ENCODE measurements around the gene FHOD1. TPM values are rescaled to one million over a fixed set of nuclear protein-coding genes. Genes with fewer than 3 reads are reported as not detected.

FHOD1 gene
- total and polyA plus RNA-seq, 10 of the 15 experiments (the other 5 are each of a cell fraction or from before 2014, with no cell fraction given), result 8.9 to 65.7 (median 18.1) TPM

DNA sequence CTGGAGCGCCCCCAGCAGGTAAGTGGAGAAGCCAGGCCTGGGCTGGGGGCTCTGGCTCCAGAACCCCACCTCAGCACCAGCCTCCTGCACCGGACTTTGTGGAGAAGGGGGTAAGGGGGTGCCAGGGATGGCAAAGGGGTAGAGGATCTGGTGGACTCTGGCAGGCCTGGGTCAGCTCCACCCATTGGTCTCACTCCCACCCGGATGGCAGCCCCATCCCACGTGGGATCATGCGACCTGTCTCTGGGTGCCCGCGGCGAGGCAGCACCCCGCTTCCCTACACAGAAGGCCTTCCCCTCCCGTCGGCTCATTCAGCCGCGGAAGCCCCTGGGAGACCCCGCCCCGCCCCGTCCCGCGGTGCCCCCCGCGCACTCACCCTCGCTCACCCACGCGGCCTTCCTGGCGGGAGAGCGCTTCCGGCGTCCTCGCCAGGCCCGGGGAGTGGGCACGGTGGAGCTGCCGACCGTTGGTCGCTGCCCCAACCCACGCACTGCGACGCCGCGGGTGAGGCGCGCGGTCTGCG, 31.6 kb upstream of the FHOD1 start (continued):
- TF ChIP-seq HCFC1 (IDR thresholded peaks at IDR 0.05; ENCODE audit: low read length) (no peak), SREBF1 (IDR thresholded peaks at IDR 0.05; ENCODE audit: low read length) (no peak), POU2F2 (IDR thresholded peaks at IDR 0.05; ENCODE audit: borderline replicate concordance, low read depth, low read length) (no peak), JUNB (IDR thresholded peaks at IDR 0.05) (no peak), POLR2AphosphoS5 (IDR thresholded peaks at IDR 0.05; ENCODE audit: low read length) (no peak), ZNF217 (IDR thresholded peaks at IDR 0.05) (no peak), GATAD2B (conservative IDR thresholded peaks at IDR 0.05; ENCODE audit: low read depth) (no peak), CBX5 (IDR thresholded peaks at IDR 0.05; ENCODE audit: low read depth) (no peak), MTA2 (IDR thresholded peaks at IDR 0.05; ENCODE audit: low read depth) (no peak), ZNF274 (IDR thresholded peaks at IDR 0.05; ENCODE audit: insufficient read depth, insufficient read length) (no peak), ZBED1 (IDR thresholded peaks at IDR 0.05; ENCODE audit: borderline replicate concordance) (no peak), JUND (IDR thresholded peaks at IDR 0.05; ENCODE audit: low read depth, low read length) (no peak), ESRRA (IDR thresholded peaks at IDR 0.05; ENCODE audit: low read length) (no peak), CEBPB (IDR thresholded peaks at IDR 0.05; ENCODE audit: borderline replicate concordance in 1 of 2, low read depth in 2 of 2, low read length in 2 of 2) (no peak), FOS (IDR thresholded peaks at IDR 0.05; ENCODE audit: borderline replicate concordance, extremely low read depth, insufficient read length) (no peak), BMI1 (IDR thresholded peaks at IDR 0.05; ENCODE audit: borderline replicate concordance) (no peak), EZH2 (IDR thresholded peaks at IDR 0.05; ENCODE audit: borderline replicate concordance, control insufficient read depth, low read depth, low read length) (no peak), CHD2 (IDR thresholded peaks at IDR 0.05; ENCODE audit: borderline replicate concordance, low read depth, low read length) (no peak), GABPA (IDR thresholded peaks at IDR 0.05; ENCODE audit: low read depth) (no peak), MYC (IDR thresholded peaks at IDR 0.05; ENCODE audit: insufficient read depth, insufficient read length, insufficient replicate concordance, low read length, severe bottlenecking) (no peak), ZNF622 (IDR thresholded peaks at IDR 0.05) (no peak)
- TF ChIP-seq, protein P1, sequence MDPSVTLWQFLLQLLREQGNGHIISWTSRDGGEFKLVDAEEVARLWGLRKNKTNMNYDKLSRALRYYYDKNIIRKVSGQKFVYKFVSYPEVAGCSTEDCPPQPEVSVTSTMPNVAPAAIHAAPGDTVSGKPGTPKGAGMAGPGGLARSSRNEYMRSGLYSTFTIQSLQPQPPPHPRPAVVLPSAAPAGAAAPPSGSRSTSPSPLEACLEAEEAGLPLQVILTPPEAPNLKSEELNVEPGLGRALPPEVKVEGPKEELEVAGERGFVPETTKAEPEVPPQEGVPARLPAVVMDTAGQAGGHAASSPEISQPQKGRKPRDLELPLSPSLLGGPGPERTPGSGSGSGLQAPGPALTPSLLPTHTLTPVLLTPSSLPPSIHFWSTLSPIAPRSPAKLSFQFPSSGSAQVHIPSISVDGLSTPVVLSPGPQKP (IDR thresholded peaks at IDR 0.05; ENCODE audit: low read depth, low read length), result no peak
- TF ChIP-seq, protein P2, sequence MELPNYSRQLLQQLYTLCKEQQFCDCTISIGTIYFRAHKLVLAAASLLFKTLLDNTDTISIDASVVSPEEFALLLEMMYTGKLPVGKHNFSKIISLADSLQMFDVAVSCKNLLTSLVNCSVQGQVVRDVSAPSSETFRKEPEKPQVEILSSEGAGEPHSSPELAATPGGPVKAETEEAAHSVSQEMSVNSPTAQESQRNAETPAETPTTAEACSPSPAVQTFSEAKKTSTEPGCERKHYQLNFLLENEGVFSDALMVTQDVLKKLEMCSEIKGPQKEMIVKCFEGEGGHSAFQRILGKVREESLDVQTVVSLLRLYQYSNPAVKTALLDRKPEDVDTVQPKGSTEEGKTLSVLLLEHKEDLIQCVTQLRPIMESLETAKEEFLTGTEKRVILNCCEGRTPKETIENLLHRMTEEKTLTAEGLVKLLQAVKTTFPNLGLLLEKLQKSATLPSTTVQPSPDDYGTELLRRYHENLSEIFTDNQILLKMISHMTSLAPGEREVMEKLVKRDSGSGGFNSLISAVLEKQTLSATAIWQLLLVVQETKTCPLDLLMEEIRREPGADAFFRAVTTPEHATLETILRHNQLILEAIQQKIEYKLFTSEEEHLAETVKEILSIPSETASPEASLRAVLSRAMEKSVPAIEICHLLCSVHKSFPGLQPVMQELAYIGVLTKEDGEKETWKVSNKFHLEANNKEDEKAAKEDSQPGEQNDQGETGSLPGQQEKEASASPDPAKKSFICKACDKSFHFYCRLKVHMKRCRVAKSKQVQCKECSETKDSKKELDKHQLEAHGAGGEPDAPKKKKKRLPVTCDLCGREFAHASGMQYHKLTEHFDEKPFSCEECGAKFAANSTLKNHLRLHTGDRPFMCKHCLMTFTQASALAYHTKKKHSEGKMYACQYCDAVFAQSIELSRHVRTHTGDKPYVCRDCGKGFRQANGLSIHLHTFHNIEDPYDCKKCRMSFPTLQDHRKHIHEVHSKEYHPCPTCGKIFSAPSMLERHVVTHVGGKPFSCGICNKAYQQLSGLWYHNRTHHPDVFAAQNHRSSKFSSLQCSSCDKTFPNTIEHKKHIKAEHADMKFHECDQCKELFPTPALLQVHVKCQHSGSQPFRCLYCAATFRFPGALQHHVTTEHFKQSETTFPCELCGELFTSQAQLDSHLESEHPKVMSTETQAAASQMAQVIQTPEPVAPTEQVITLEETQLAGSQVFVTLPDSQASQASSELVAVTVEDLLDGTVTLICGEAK (IDR thresholded peaks at IDR 0.05; ENCODE audit: borderline replicate concordance), result no peak
- TF ChIP-seq, protein P3, sequence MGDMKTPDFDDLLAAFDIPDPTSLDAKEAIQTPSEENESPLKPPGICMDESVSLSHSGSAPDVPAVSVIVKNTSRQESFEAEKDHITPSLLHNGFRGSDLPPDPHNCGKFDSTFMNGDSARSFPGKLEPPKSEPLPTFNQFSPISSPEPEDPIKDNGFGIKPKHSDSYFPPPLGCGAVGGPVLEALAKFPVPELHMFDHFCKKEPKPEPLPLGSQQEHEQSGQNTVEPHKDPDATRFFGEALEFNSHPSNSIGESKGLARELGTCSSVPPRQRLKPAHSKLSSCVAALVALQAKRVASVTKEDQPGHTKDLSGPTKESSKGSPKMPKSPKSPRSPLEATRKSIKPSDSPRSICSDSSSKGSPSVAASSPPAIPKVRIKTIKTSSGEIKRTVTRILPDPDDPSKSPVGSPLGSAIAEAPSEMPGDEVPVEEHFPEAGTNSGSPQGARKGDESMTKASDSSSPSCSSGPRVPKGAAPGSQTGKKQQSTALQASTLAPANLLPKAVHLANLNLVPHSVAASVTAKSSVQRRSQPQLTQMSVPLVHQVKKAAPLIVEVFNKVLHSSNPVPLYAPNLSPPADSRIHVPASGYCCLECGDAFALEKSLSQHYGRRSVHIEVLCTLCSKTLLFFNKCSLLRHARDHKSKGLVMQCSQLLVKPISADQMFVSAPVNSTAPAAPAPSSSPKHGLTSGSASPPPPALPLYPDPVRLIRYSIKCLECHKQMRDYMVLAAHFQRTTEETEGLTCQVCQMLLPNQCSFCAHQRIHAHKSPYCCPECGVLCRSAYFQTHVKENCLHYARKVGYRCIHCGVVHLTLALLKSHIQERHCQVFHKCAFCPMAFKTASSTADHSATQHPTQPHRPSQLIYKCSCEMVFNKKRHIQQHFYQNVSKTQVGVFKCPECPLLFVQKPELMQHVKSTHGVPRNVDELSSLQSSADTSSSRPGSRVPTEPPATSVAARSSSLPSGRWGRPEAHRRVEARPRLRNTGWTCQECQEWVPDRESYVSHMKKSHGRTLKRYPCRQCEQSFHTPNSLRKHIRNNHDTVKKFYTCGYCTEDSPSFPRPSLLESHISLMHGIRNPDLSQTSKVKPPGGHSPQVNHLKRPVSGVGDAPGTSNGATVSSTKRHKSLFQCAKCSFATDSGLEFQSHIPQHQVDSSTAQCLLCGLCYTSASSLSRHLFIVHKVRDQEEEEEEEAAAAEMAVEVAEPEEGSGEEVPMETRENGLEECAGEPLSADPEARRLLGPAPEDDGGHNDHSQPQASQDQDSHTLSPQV (IDR thresholded peaks at IDR 0.05), result no peak

Data from GM12878 (cell line).